Right hindlimb (tissue), 1 donor: ENCODE data around the gene NEDD4L.
"Not testable (repeated sequence)": the region's sequence is repeated elsewhere in the genome, so short reads cannot be mapped to it uniquely, and the experiment has no call there.

ENCODE experiments used
- DNase-seq: peaks from one replicate; pipeline ENCODE4 v3.0.0-alpha.2; 2018

The NEDD4L gene

GRCh38 chr18:58043491-58044369 is at the start of gene NEDD4L:
Gene NEDD4L, plus strand, starts transcription at chr18:58044226. Its CDS starts 435 bp downstream, at chr18:58044661.
- DNase-seq: peak; percentile 92

GRCh38 chr18:57995331-57995730 is 48.7 kb upstream of the NEDD4L start:
- no peak for DNase-seq

- not testable (repeated sequence) for DNase-seq
These were observed 47.1 kb upstream of the NEDD4L start for GRCh38 chr18:57996894-57997293.

- no peak for DNase-seq
These were observed 46.2 kb upstream of the NEDD4L start for GRCh38 chr18:57997820-57998219.

- DNase-seq: no peak
These were observed 45.6 kb upstream of the NEDD4L start for GRCh38 chr18:57998461-57998860.

- no peak for DNase-seq
These were observed 39.7 kb upstream of the NEDD4L start for GRCh38 chr18:58004317-58004716.

- no peak for DNase-seq
These were observed 39.0 kb upstream of the NEDD4L start for GRCh38 chr18:58005011-58005410.

- DNase-seq: no peak
These were observed 38.0 kb upstream of the NEDD4L start for GRCh38 chr18:58005885-58006523.

- DNase-seq: no peak
These were observed 34.9 kb upstream of the NEDD4L start for GRCh38 chr18:58009166-58009565.

- DNase-seq: no peak
These were observed 33.8 kb upstream of the NEDD4L start for GRCh38 chr18:58010265-58010664.

- no peak for DNase-seq
These were observed 31.7 kb upstream of the NEDD4L start for GRCh38 chr18:58012356-58012755.

- no peak for DNase-seq
These were observed 30.5 kb upstream of the NEDD4L start for GRCh38 chr18:58013241-58014211.

- DNase-seq: no peak
These were observed 28.8 kb upstream of the NEDD4L start for GRCh38 chr18:58015065-58015780.

GRCh38 chr18:58017267-58017666 is 26.8 kb upstream of the NEDD4L start:
- DNase-seq: no peak

- DNase-seq: no peak
These were observed 23.4 kb upstream of the NEDD4L start for GRCh38 chr18:58020567-58021107.

- no peak for DNase-seq
These were observed 22.5 kb upstream of the NEDD4L start for GRCh38 chr18:58021504-58021903.

GRCh38 chr18:58023108-58023507 is 20.9 kb upstream of the NEDD4L start:
- DNase-seq: no peak

GRCh38 chr18:58024139-58024538 is 19.9 kb upstream of the NEDD4L start:
- no peak for DNase-seq

- DNase-seq: no peak
These were observed 18.8 kb upstream of the NEDD4L start for GRCh38 chr18:58025205-58025604.

- DNase-seq: no peak
These were observed 18.3 kb upstream of the NEDD4L start for GRCh38 chr18:58025733-58026132.

GRCh38 chr18:58026395-58026794 is 17.6 kb upstream of the NEDD4L start:
- DNase-seq: no peak

GRCh38 chr18:58026857-58027256 is 17.2 kb upstream of the NEDD4L start:
- DNase-seq: no peak
